ENCODE data around the gene DSCAML1.

DSCAML1 gene

DNA sequence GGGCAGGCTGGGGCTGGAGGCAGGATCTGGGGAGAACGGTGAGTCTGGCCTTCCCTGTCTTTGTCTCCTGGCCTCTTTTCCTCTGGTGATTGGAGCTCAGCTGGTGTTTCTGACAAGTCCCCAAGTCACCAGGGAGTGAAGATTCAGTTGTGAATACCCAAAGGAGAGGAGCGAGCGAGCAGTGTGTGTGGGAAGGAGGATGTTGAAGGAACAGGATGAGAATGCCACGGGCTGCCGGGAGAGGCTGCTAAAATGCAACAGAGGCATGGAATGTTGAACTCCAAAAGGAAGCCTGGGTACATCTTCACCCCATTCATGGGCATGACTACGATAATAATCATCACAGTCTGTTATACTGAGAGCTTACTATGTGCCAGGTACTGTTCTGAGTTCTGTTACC, 306.1 kb downstream of the DSCAML1 start:
- no peak for DNase-seq (ENCODE audit: low read depth)

DNA sequence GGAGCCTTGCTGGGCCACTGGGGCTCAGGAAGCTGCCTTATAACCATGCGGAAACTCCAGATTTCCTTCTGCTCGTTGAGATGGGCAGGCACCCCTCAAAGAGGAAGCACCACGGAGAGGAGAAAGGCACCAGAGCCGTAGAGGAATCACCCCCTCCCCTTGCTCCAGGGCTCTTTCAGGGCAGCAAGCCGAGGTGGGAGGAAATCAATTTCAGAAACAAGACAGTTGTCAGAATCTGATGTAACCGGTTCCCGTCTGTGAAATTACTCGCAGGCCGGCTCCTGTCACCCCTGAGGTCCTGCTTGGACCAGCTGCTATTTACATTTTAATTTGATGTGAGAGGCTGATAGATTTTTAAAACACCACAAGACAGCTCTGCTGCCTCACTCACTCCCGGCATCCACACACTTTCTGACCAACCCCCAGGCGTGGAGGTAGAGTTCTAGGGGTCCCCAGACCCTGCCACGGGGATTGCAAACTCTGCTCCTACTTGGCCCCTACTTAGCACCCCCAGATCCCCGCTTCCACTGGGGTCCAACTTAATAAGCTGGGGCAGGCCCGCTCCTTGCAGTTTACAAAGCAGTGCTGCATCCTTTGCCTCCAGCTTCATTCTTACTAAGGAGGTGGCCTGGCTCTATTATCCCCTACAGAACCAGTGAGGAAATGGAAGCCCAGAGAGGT, 306.9 kb downstream of the DSCAML1 start:
- DNase-seq (ENCODE audit: low read depth): no peak

DNA sequence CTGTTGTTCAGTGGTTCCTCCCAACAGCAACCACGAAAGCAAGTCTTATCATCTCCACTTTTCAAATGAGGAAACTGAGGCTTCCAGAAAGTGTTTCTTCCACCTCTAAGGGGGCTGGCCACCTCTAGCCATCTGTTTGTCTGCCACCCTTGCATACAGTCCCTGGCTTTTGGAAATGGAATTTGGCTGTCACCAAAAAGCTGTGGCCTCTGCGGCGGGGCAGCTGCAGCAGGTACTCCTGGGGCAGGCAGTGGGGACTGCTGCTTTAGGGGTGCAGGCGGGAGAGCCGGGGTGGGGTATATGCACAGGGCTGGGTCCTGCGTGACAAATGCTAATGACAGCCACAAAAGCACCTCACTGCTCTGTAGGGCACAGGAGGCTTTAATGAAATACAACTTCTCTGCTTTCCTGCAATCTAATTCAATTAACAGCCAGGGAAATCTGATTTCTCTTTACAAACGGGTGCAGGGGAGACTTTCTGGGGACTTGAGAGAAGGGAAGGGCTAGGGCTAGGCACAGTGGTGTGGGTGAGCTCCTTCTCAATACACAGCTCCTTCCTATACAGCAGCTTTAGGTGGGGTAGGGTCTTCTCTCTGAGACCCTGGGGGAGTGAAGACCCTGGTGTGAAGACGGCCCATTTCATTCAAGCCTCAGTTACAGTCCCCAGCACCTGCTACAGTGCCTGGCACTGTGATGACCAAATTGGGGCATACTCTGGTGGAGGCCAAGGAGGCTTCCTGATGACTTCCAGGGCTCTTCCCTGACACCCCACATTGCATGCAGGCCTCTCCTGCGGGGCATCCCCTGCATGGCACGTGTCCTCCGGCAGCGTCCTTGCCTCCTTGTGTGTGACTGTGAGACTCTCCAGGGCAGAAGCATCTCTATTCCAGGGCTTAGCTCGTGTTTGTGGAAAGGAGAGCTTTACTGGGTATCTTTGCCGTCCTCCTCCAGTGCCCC, 307.7 kb downstream of the DSCAML1 start:
- DNase-seq (ENCODE audit: low read depth): no peak

DNA sequence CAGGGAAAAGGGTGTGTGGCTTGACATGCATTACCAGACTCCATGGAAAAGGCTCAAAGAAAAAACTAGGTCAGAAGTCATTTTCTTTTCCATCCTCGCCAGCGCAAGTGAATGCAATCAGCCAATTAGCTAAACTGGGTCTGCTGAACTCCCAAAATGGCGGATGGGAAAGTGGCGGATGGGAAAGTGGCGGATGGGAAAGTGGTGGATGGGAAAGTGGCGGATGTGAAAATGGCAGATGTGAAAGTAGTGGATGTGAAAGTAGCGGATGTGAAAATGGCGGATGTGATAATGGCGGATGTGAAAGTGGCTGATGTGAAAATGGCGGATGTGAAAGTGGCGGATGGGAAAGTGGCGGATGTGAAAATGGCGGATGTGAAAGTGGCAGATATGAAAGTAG, 311.0 kb downstream of the DSCAML1 start:
- DNase-seq (ENCODE audit: low read depth): no peak

DNA sequence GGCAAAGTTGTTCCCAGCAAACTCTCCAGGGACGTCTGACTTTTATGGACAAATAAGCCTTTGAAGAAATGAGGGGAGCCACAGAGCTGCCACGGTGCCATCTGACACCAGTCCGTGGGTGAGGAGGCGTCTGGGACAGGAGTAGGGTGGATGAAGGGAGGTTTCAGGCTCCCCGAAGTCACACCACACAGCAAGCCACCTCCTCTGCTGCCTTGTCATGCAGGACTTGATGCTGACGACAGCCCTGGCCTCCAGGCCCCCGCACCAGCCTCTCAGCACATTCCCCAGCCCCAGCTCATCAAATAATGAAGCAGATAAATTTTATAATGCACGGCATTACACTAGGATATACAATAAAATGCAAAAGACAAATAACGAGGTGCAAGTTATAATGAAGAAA, 312.9 kb downstream of the DSCAML1 start:
- DNase-seq (ENCODE audit: low read depth): no peak

DNA sequence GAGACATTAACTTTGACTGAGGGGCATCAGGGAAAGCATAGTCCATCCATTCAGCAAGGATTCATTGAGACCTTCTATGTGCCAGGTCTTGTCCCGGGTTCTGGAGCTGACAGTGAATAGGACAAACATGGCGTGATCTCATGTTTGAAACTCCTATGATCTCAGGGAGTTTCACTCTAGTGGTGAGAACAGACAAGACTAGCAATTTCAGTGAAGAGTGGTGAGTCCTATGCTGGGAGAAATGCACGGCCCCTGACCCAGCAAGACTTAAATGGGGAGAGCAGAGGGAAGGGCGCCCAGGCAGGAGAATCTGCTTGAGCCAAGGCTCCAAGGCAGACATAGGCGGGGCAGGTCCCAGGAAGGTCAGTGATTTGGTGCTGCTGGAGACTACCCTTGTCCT, 313.6 kb downstream of the DSCAML1 start:
- DNase-seq (ENCODE audit: low read depth): no peak

DNA sequence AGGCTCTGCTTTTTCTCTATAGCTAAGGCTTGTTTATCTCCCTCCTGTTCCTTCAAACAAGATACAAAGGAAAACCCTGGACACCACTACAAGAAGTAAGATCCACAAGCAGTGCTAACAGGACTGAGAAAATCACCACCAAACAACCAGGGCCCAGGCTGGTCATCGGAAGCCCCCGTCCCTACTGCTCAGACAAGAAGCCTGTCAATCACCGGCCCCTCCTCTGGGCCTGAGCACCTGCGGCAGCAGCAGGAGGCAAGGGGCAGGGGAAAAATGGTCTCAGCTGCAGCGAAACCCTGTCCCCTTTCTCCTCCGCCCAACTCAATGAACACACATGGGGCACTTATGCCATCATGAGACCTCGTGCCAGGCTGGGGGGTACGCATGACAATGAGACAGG, 314.1 kb downstream of the DSCAML1 start:
- no peak for DNase-seq (ENCODE audit: low read depth)

DNA sequence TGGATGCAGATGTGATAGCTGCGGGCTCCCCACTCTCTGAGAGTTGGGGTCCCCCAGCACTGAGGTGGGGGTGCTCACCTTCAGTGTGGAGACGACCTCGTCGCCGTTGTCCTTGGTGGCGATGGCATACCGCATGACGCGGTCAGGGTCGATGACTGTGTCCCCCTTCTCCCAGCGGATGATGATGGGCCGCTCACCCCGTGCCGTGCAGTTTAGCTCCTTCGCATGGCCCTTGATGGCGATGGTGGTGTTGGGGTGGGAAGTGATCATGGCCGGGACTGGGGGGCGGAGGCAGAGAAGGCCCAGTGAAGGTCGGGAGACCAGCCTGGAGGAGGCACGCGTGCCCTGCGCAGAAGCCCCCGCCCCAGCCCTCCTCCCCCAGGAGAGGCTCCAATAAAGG, 315.1 kb downstream of the DSCAML1 start:
- no peak for DNase-seq (ENCODE audit: low read depth)

DNA sequence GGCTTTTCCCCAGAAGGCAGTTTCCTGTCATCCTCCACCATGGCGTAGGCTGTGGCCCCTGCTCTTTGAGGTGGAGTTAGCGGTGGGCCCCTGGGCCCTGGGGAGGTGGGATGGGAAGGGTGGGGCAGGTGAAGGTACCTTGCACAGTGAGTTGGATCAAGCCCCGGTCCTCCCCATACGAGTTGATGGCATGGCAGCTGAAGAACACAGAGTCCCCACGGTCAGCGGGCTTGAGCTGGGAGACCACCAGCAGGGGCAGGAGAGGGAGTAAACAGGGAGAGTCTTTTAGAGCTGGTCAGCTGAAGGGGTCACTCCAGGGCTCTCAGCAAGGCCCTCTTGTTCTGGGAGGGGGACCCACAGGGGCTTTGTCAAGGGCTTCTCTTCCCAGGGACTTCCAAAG, 316.0 kb downstream of the DSCAML1 start:
- DNase-seq (ENCODE audit: low read depth): no peak

DNA sequence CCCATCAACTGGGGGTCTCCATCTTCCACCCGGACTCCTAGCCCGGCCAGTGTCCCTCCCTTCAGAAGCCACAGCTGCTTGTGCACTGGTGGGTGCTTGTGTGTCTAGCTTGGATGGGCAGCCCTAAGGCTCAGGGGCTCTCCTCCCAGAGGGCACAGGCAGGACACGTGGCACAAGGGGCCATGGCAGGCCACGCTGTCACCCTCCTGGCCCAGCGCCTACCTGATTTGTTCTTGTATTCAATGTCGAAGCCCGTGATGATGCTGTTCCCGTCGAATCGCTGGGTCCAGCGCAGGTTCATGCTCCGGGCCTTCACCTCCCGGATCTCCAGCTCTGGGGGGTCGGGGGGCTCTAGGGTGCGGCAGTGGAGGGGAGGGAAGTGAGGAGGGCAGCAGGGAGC, 316.8 kb downstream of the DSCAML1 start:
- DNase-seq (ENCODE audit: low read depth): no peak

DNA sequence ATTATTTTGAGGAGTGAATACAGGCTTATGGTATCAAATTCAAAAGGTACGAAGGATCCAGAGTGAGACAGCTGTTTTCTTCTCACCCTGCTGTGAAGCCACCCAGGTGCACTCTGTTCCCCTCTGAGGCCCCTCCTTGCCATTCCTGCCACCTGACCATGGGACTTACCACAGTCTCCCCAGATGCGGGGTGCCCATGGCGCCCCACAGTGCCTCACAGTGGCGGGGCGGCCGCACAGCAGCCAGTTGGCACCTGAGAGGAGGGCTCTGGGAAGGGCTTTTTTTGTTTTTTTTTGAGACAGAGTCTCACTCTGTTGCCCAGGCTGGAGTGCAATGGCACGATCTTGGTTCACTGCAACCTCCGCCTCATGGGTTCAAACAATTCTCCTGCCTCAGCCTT, 317.6 kb downstream of the DSCAML1 start:
- DNase-seq (ENCODE audit: low read depth): no peak

DNA sequence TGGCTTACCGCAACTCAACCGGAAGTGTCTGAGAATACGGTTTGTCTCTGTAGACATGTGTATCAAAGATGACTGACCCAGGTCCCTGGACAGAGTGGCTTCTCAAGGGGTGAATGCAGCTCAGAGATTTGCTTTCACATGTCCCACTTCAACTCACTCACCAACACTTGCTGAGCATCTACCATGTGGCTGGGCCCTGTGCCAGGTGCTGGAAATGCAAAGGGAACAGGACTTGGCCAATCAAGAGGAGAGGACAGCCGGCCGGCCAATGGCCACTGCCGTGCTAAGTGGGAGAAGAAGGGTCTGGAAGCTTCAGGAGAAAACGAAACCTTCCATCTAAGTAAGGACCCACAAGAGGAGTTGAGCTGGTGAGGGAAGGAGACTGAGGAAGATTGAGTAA, 318.1 kb downstream of the DSCAML1 start:
- DNase-seq (ENCODE audit: low read depth): no peak

DNA sequence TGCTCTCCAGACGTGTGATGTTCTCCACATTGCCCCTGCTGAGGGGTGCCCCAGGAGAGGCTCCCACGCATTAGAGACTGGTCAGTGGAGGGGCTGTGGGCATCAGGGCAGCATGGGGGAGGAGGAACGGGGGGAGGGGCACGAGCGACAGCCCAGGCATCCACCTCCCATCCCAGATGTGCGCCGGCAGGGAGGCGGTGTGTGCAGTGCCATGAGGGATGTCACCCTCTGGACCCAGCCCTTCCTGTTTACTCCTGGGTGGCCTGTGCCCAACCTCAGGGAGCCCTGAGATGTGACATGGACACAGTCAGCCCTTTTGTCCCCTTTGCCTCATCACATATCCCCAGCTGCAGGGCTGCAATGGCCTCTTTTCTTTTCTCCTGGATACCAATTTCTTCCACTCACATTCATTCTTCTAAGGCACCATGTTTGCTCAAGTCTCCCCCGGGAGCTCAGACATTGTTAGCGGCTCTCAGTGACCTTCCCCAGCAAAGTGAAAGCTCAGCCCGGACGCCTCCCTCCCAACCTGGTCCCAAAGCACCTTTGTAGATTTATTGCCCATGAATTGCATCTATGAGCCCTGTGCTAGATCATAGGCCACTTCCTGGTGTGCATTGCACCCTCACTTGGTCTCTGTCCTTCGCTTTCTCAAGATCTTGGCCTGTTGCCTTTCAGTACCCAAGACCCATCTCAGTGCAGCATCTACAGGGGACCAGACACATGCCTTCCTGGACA, 318.7 kb downstream of the DSCAML1 start:
- no peak for DNase-seq (ENCODE audit: low read depth)

DNA sequence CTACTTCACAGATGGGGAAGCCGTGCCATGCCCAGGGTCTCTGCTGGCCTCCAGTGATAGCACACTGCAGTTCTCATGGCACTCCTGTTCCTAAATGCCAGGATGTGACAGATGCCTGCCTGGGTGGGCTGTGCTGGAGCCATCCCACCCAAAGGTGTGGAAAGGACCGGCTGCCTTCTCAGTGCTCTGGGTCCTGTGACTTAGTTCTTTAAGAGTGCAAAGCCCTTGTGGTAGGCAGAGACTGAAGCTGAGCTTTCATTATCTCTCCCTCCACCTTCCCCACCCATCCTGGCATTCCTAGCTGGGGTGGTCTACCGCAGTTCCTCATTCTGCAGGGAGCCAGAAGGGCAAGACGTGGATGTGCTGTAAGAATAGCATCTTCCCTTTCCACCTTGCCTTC, 319.3 kb downstream of the DSCAML1 start:
- DNase-seq (ENCODE audit: low read depth): no peak

DNA sequence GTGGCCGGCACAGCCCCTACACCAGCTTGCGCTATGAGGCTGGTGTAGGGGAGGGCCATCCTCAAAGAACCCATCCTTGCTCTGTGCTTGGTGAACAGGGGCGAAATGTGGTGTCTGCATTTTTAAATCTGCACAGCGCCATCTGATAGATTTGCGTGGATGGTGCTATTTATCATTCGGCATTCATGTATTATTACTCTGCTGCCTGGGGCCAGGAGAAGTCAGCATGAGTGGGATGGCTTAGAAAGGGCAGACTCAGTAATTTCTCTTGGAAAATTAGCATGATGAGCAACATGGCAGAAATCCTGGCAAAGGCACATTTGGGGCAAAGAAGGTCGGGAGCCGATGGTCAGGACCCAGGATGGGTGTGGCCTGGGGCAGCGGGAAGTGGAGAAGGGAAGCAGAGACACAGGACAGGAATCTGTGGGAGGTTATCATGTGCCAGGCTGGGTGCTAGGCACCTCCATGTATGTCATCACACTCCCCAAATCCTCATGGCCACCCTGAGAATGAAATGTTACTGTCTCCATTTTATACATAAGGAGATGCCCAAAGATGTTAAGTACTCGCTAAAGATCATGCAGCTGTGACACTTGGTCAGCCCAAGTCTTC, 320.4 kb downstream of the DSCAML1 start:
- no peak for DNase-seq (ENCODE audit: low read depth)

DNA sequence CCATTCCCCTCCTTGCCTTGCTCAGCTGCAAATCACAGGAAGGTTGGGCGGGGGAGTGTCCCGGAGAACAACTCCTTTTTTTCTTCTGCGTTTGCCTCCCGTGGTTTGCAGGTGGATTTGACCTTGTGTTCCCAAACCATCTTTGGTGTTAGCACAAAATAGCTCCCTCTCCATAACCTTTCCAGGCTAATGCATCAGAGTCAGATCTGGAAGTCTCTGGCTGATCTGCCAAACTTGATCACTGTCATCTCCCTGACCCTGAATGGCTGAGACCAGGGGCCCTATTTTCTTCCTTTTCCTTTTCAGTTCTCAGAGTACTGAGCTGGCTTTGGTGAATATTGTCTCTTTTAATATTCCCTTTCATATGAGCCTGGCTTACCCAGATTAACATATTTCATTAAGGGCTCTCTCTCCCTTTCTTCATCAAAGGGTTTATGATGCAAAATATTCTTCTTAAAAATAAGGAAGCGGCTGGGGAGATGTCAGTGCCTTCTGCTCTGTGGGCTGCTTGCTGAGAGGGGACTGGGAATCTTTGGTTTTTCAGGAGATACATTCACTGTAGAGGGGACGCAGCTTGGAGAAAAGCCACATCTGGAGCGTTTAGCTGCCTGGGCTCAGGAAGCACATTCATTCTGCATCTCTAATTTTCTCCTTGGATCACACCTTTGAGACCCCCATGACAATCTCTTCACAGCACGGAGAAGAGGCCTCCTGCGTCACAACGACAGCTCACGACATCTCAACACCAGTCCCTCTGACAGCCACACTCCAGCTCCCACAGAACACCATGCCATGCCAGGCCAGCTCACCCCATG, 321.1 kb downstream of the DSCAML1 start:
- DNase-seq (ENCODE audit: low read depth): no peak

DNA sequence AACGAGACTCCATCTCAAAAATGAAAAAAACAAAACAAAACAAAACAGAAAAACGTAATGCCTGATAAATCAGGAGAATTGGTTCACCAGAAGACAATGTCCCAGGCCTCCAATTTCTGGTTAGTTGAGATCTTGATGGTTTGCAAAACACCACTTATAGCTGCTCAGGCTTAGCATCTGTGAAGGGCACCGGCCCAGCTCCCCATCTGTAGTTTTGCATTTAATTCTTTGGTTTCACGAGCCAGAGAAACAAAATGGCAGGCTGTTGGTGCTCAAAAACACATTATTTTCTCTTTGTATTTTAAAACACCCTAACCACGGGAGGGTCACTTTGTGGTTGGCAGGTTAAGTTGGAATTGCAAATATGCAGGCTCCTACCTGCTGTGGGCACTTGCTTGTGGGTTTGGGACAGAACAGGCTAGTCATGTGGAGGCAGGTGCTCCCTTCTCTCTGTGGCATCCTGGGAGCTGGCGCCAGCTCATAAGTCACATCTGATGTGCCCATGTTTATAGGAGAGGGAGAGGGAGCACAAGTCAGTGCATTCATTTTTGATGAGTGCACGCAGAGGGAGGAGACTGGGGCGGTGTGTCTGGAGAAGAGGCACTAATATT, 323.4 kb downstream of the DSCAML1 start:
- no peak for DNase-seq (ENCODE audit: low read depth)

DNA sequence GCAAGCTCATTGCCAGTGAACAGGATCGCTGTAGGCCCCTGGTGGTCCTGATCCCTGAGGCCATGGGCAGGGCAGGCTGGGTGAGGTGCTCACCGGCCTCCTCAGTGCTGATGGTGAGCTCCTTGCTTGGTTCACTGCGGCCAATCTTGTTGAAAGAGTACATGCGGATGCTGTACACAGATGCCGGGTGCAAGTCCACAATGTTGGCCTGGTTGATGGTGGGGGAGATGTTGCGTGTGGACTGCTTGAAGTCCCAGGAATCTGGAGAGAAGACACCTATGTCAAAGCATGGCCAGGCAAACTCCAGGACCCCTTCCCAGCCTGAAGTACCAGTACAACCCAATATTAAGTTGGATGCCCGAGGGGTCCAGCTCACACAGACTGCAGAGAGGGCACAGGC, 325.2 kb downstream of the DSCAML1 start:
- no peak for DNase-seq (ENCODE audit: low read depth)

DNA sequence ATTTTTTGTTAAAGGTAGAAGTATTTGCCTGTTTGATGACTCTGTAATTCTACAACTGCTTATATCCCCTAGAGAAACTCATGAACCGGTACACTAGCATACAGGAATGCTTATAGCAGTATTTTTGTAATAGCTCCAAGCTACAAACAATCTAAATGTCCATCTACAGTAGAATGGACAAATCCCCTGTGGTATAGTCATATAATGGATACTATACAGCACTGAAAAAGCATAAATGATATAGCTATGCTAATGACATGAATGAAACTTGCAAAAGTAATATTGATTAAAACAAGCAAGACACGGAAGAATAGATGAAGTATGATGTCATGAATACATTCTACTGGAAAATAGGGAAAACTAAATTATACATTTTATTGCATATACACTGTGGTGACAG, 326.4 kb downstream of the DSCAML1 start:
- no peak for DNase-seq (ENCODE audit: low read depth)

DNA sequence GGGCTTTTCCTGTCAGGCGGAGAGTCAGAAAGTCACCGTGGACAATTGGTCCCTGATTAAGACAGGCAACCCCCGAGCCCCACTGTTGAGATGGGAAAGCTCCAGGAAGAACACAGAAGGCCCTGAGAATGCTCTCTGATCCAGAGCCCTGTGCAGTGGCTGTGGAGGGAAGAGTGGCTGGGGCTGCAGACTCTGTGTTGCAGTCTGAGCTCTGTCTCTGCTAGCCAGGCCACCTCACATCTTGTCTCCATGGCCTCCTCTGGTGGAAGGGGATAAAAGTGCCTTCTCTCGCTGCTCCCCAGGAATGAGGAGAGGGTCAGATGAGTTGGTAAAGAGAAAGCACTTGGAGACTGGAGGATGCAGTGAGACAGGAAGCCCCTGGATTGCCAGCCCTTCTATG, 328.1 kb downstream of the DSCAML1 start:
- no peak for DNase-seq (ENCODE audit: low read depth)

DNA sequence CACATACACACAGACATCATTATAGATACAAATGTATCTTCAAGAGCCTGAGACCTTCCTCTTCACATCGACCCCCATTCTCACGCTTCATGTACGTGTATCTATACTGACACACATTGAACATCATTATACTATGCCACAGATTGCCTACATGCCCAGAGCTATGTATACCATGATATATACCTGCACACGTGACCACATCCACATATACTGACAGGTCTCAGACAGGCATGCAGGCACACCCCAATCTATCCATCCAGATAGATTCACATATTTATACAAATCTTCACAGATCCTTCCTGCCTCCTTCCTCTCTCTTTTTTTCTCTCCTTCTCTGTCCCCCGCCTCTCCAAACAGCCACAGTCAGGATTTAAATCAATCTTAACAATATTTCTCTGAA, 329.2 kb downstream of the DSCAML1 start:
- DNase-seq (ENCODE audit: low read depth): no peak
